ENCODE data around the gene FRMPD4.

GRCh38 chrX:12489341-12489740 lies 351.1 kb downstream of the FRMPD4 start:
- no peak for TF ChIP-seq CTCF (IDR thresholded peaks at IDR 0.05)
- TF ChIP-seq POLR2AphosphoS5 (IDR thresholded peaks at IDR 0.05), result no peak
- TF ChIP-seq EP300 (IDR thresholded peaks at IDR 0.05), result no peak
- TF ChIP-seq POLR2A (IDR thresholded peaks at IDR 0.05; ENCODE audit: low read depth), result no peak
